ENCODE data around the gene SEPTIN10.

SEPTIN10 gene

DNA sequence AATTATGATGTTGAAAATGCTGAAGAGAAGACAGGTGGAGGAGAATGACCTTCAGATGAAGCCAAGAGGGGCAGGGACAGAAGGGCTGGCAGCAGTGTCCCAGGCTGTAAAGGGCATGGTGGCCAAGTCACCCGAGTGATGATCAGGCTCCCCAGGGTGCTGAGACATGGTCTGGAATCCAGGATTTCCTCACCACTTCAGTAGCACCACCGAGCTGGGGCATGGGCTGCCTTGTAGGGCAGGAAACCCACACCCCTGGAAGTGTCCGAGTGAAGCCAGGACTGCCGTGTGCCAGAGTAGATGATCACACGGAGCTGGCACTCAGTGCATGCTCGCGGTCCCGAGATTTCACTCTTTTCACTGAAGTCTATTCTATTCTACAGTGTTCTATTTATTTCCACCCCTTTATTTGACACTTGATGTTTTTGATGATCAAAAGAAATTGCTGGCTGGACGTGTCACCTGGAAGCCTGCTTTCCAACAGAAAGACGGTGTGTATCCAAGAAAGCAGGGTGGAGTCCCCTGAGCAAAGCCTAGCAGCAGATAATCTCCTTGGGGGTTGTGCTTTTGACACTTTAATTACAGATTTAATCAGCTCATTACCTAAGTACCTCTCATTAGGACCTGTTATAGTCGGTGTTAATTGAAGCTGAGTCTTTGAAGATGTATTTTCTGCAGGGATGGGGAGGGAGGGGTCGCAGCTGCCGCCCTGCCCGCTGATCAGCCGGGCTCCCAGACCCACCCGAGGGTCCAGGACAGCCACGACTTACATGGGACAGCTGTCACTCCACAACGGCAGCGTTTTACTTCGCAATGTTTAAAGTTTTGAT is 92.3 kb downstream of the SEPTIN10 start:
- ATAC-seq (ENCODE audit: low read depth) (no peak), DNase-seq (ENCODE audit: low spot score in 2 of 2) (no peak)
- no peaks in the 10 kb centered on the region for H3K36me3 Mint-ChIP-seq
- H3K27me3 Mint-ChIP-seq: peaks cover 2% of the 10 kb centered on the region
- no peaks in the 10 kb centered on the region for H3K9me3 Mint-ChIP-seq
- H3K4me1 Mint-ChIP-seq: no peaks in the 10 kb centered on the region
- H3K4me3 Mint-ChIP-seq: no peak overlapping the region
- H3K27ac Mint-ChIP-seq: no peak overlapping the region

- DNase-seq (ENCODE audit: low spot score in 2 of 2) (no peak), ATAC-seq (ENCODE audit: low read depth) (no peak)
- Mint-ChIP-seq H3K4me1 (peaks cover 2% of the 10 kb centered on the region), H3K27ac (no peak overlapping the region), H3K36me3 (no peaks in the 10 kb centered on the region), H3K4me3 (no peak overlapping the region), H3K27me3 (peaks cover 6% of the 10 kb centered on the region), H3K9me3 (no peaks in the 10 kb centered on the region)
Observed at GRCh38 chr2:109519513-109519912, 94.3 kb downstream of the SEPTIN10 start.

DNA sequence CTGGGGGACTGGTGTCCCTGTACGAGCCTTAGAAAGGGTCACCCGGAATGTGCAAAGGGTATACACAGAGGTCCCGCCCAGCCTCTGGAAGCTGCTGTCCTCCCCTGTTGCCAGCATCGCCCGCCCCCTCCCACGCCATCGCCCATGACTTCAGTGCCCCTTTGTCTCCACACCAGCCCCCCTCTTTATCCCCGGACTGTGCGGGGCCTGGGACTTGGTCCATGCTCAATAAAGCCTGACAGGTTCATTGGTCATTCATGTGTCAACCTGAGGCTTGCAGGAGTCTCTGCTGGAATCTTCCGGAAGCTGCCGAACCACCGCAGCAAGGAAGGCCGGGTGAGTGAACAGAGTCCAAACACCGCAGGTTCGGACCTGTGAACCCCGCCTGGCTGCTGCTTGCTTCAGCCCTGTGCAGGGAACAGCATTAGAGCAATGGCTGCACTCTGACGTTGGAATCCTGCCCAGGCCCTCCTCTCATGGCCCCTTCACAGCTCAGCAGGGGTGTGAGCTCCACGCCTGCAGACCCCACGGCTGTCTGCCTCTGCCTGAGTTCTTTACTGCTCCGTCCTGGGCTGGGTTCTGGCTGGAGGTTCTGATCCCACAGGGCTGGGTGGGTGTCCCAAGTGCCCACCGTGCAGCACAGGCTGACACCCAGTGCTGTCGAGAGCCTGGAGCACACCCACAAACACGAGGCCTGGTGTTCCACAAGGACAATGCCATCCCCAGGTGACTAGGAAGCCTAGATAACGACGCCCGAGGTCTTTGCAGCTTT is 96.5 kb downstream of the SEPTIN10 start:
- no peak for DNase-seq (ENCODE audit: low spot score in 2 of 2)
- Mint-ChIP-seq H3K9me3 (no peaks in the 10 kb centered on the region), H3K27ac (no peak overlapping the region), H3K4me1 (peaks cover 2% of the 10 kb centered on the region), H3K36me3 (no peaks in the 10 kb centered on the region), H3K27me3 (peaks cover 10% of the 10 kb centered on the region), H3K4me3 (no peak overlapping the region)
- no peak for ATAC-seq (ENCODE audit: low read depth)

- Mint-ChIP-seq H3K36me3 (no peaks in the 10 kb centered on the region), H3K27ac (no peak overlapping the region), H3K27me3 (peaks cover 12% of the 10 kb centered on the region), H3K9me3 (no peaks in the 10 kb centered on the region), H3K4me3 (no peak overlapping the region), H3K4me1 (peaks cover 2% of the 10 kb centered on the region)
- ATAC-seq (ENCODE audit: low read depth): no peak
- DNase-seq (ENCODE audit: low spot score in 2 of 2): no peak
Observed at GRCh38 chr2:109516445-109517117, 97.2 kb downstream of the SEPTIN10 start.

- peaks cover 5% of the 10 kb centered on the region for H3K4me1 Mint-ChIP-seq
- no peak for ATAC-seq (ENCODE audit: low read depth)
- DNase-seq (ENCODE audit: low spot score in 2 of 2): no peak
- no peak overlapping the region for H3K27ac Mint-ChIP-seq
- no peaks in the 10 kb centered on the region for H3K36me3 Mint-ChIP-seq
- no peak overlapping the region for H3K4me3 Mint-ChIP-seq
- peaks cover 12% of the 10 kb centered on the region for H3K27me3 Mint-ChIP-seq
- H3K9me3 Mint-ChIP-seq: no peaks in the 10 kb centered on the region
Observed at GRCh38 chr2:109514857-109515256, 98.9 kb downstream of the SEPTIN10 start.

DNA sequence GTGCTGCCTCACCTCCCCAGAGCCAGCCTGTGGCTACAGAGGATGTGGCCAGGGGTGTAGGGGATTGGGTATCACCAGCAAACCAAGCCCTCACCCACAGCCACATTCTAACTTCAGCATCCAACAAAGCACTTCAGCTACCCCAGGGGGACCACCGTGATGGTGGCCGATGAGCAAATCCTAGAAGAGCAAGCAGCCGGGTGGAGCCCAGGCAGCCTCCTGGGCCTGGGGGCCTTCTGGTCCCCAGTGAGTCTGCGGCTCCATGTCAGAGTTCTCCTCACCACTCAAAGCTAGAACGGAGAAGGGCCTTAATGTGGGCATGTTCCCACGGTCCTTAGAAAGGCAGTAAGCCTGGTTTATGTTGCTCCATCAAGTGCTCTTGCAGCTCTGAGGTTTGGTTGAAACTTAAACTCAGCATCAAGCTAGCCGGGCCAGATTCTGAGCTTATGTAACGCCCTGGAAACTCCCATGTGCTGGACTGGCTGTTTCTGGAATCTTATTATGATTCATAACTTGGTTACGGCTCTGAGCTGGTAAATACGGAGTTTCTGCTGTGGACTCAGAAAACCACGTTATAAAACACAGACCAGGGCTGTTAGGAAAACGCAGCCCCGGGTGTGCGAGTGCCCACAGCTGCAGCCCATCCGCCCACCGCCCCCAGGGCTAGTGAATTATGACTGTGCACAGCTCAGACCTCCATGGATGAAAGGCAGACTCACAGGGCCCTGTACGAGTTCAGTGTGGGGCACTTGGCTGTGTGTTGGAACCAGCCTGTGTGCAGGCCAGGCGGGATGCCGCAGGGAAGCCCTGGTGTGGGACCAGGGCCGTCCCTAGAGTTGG is 99.8 kb downstream of the SEPTIN10 start:
- no peak overlapping the region for H3K4me3 Mint-ChIP-seq

GRCh38 chr2:109513230-109513629 is 100.5 kb downstream of the SEPTIN10 start:
- Mint-ChIP-seq H3K27ac (no peak overlapping the region), H3K9me3 (no peaks in the 10 kb centered on the region)

More for the DNA sequence above, 99.8 kb downstream of the SEPTIN10 start:
- Mint-ChIP-seq H3K4me1 (peaks cover 6% of the 10 kb centered on the region), H3K9me3 (no peaks in the 10 kb centered on the region), H3K27me3 (peaks cover 12% of the 10 kb centered on the region), H3K36me3 (no peaks in the 10 kb centered on the region), H3K27ac (no peak overlapping the region)
- ATAC-seq (ENCODE audit: low read depth) (no peak), DNase-seq (ENCODE audit: low spot score in 2 of 2) (no peak)

GRCh38 chr2:109512076-109512475 is 101.7 kb downstream of the SEPTIN10 start:
- no peak overlapping the region for H3K4me3 Mint-ChIP-seq
- H3K9me3 Mint-ChIP-seq: no peaks in the 10 kb centered on the region
- ATAC-seq (ENCODE audit: low read depth) (no peak), DNase-seq (ENCODE audit: low spot score in 2 of 2) (no peak)
- peaks cover 9% of the 10 kb centered on the region for H3K27me3 Mint-ChIP-seq
- peaks cover 6% of the 10 kb centered on the region for H3K4me1 Mint-ChIP-seq
- H3K27ac Mint-ChIP-seq: no peak overlapping the region
- H3K36me3 Mint-ChIP-seq: no peaks in the 10 kb centered on the region

More at GRCh38 chr2:109513230-109513629, 100.5 kb downstream of the SEPTIN10 start:
- Mint-ChIP-seq H3K36me3 (no peaks in the 10 kb centered on the region), H3K4me3 (no peak overlapping the region), H3K4me1 (peaks cover 6% of the 10 kb centered on the region), H3K27me3 (peaks cover 11% of the 10 kb centered on the region)
- ATAC-seq (ENCODE audit: low read depth) (no peak), DNase-seq (ENCODE audit: low spot score in 2 of 2) (no peak)

GRCh38 chr2:109511168-109511567 is 102.6 kb downstream of the SEPTIN10 start:
- no peaks in the 10 kb centered on the region for H3K36me3 Mint-ChIP-seq
- H3K27ac Mint-ChIP-seq: no peak overlapping the region
- H3K4me1 Mint-ChIP-seq: peaks cover 6% of the 10 kb centered on the region
- ATAC-seq (ENCODE audit: low read depth): no peak
- DNase-seq (ENCODE audit: low spot score in 2 of 2): no peak
- no peak overlapping the region for H3K4me3 Mint-ChIP-seq
- H3K9me3 Mint-ChIP-seq: no peaks in the 10 kb centered on the region
- peaks cover 9% of the 10 kb centered on the region for H3K27me3 Mint-ChIP-seq

DNA sequence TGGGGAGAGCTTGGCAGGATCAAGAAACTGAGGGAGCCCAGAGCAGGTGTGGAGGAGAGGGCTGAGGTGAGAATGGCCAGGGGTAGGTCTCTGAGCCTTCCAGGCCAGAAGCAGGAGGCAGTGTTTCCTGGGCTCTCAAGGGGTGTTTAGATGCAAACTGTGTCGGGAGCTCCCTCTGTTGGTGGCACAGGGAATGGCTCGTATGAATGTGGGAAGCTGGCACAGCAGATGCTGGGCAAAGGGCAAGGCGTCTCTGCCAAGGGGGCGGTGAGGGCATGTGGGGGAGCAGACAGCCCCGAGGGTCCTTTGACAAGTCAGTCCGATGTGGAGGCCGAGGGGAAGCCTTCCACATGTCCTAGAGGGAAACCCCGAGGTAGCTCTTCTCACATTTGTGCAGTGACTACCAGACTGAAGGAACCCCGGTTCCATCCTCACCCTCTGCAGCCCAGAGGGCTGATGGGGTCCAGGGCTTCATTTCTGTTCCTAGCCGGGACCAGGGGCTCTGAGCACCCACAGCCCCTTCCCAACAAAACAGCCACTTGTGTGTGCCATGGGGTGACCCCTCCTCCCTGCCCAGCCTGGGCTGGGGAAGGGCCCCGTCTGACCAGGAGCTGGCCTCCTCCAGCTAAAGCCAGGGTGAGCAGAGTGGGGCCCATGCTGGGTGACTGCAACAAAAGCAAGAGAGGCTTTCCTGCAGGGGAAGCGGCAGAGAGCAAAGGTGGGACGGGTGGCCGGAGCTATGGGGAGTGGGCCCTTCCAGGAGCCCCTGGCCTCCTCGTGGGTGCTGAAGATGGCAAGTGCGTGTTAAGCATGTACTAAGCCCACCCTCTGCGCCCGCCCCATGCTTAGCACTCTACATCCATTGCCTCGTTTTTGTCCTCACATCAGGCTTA is 103.4 kb downstream of the SEPTIN10 start:
- no peak overlapping the region for H3K27ac Mint-ChIP-seq
- ATAC-seq (ENCODE audit: low read depth): peak; percentile 59

DNA sequence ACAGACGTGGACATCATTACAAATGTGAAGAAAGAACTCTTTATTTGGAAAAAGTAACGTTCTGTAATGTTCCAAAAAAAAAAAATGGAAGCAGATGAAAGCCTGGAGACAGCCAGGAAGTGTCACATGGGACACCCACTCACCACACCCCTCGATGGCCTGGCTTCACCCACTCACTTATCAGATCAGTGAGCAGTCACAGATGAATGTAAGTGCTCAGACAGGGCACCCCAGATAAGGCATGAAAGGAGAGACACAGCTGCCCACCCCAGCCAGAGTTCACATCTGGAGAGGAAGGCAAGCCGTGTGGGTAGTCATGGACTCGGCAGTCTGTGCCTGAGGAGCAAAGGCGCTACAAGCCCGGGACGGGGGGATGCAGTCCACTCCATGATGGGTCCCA is 105.2 kb downstream of the SEPTIN10 start:
- no peaks in the 10 kb centered on the region for H3K9me3 Mint-ChIP-seq
- no peak for ATAC-seq (ENCODE audit: low read depth)

More for the DNA sequence above, 103.4 kb downstream of the SEPTIN10 start:
- Mint-ChIP-seq H3K27me3 (peaks cover 9% of the 10 kb centered on the region), H3K4me3 (no peak overlapping the region), H3K36me3 (no peaks in the 10 kb centered on the region), H3K4me1 (peaks cover 6% of the 10 kb centered on the region), H3K9me3 (no peaks in the 10 kb centered on the region)
- peak; percentile 47 to 68 for DNase-seq (ENCODE audit: low spot score in 2 of 2)

GRCh38 chr2:109507828-109508227 is 105.9 kb downstream of the SEPTIN10 start:
- Mint-ChIP-seq H3K4me3 (no peak overlapping the region), H3K4me1 (peaks cover 4% of the 10 kb centered on the region), H3K9me3 (no peaks in the 10 kb centered on the region), H3K27ac (no peak overlapping the region), H3K27me3 (peaks cover 2% of the 10 kb centered on the region), H3K36me3 (no peaks in the 10 kb centered on the region)
- no peak for ATAC-seq (ENCODE audit: low read depth)
- DNase-seq (ENCODE audit: low spot score in 2 of 2): no peak

More for the DNA sequence above, 105.2 kb downstream of the SEPTIN10 start:
- Mint-ChIP-seq H3K36me3 (no peaks in the 10 kb centered on the region), H3K27ac (no peak overlapping the region), H3K27me3 (peaks cover 5% of the 10 kb centered on the region), H3K4me1 (peaks cover 4% of the 10 kb centered on the region), H3K4me3 (no peak overlapping the region)
- DNase-seq (ENCODE audit: low spot score in 2 of 2): no peak

Measured in memory B cell (primary cell).